Neural cell (in vitro differentiated cells): ENCODE results near the gene CYP4B1. TPM values are rescaled to one million over a fixed set of nuclear protein-coding genes. Genes with fewer than 3 reads are reported as not detected.

Experiments
- H2AFZ ChIP-seq: fragments of 200-600, 300-800 bp; sonication (generic), shearing (Covaris generic); 2 replicates; pipeline ENCODE4 v1.6.0; 2014; ENCODE audit warnings: low read depth, mild to moderate bottlenecking, antibody characterized with exemption, low read length, moderate library complexity
- H3F3A ChIP-seq: fragments of 200-600 bp; shearing (Covaris generic); 2 replicates; pipeline ENCODE4 v1.6.1; 2016; ENCODE audit warnings: mild to moderate bottlenecking, moderate library complexity, mixed read lengths, antibody characterized with exemption, low read length; ENCODE audit not compliant: insufficient read depth, poor library complexity, severe bottlenecking
- H3K27ac ChIP-seq: fragments of 200-600, 300-800 bp; sonication (generic), shearing (Covaris generic); 2 replicates; pipeline ENCODE4 v1.5.1; 2014; ENCODE audit warnings: mild to moderate bottlenecking, low read length, moderate library complexity
- H3K27me3 ChIP-seq: fragments of 300-800, 200-600 bp; sonication (generic), shearing (Covaris generic); 2 replicates; pipeline ENCODE4 v1.6.0; 2014; ENCODE audit warnings: mild to moderate bottlenecking, low read depth, low read length, moderate library complexity; ENCODE audit not compliant: insufficient read depth
- H3K36me3 ChIP-seq: fragments of 300-800, 200-600 bp; sonication (generic), shearing (Covaris generic); 2 replicates; pipeline ENCODE4 v1.5.1; 2014; ENCODE audit warnings: mild to moderate bottlenecking, antibody characterized with exemption, low read length, moderate library complexity; ENCODE audit not compliant: insufficient read depth
- H3K4me2 ChIP-seq: fragments of 300-800, 200-600 bp; sonication (generic), shearing (Covaris generic); 2 replicates; pipeline ENCODE4 v1.6.0; 2014; ENCODE audit warnings: mild to moderate bottlenecking, low read length
- H3K4me3 ChIP-seq: fragments of 300-800, 200-600 bp; sonication (generic), shearing (Covaris generic); 2 replicates; pipeline ENCODE4 v1.5.1; 2014; ENCODE audit warnings: mild to moderate bottlenecking, low read length, moderate library complexity
- H3K79me2 ChIP-seq: fragments of 200-600 bp; shearing (Covaris generic); replicated peaks from 2 replicates; pipeline ENCODE4 v1.6.0; 2014; ENCODE audit warnings: mild to moderate bottlenecking, low read length, moderate library complexity; ENCODE audit not compliant: insufficient read depth
- H3K9ac ChIP-seq: fragments of 300-800, 200-600 bp; sonication (generic), shearing (Covaris generic); 2 replicates; pipeline ENCODE4 v1.6.1; 2016; ENCODE audit warnings: mild to moderate bottlenecking, low read length, mixed read lengths
- H3K9me2 ChIP-seq: fragments of 200-600 bp; shearing (Covaris generic); 2 replicates; pipeline ENCODE4 v1.6.1; 2016; ENCODE audit warnings: mild to moderate bottlenecking, low read length, mixed read lengths; ENCODE audit not compliant: insufficient read depth
- H3K9me3 ChIP-seq: fragments of 200-600, 300-800 bp; sonication (generic), shearing (Covaris generic); 2 replicates; pipeline ENCODE4 v1.6.1; 2016; ENCODE audit warnings: mild to moderate bottlenecking, mixed run types, low read length, moderate library complexity, mixed read lengths
- H4K20me1 ChIP-seq: fragments of 200-600 bp; shearing (Covaris generic); 2 replicates; pipeline ENCODE4 v1.6.1; 2016; ENCODE audit warnings: mild to moderate bottlenecking, mixed run types; ENCODE audit not compliant: insufficient read depth
- CTCF ChIP-seq: fragments of 450-650 bp; IDR thresholded peaks from 2 replicates; pipeline ENCODE4 v1.5.1; 2014; ENCODE audit warnings: antibody characterized with exemption, mild to moderate bottlenecking, moderate library complexity; ENCODE audit not compliant: poor library complexity, severe bottlenecking
- EP300 ChIP-seq: fragments of 450-650 bp; conservative IDR thresholded peaks from 2 replicates; pipeline ENCODE4 v1.6.1; 2014; ENCODE audit warnings: antibody characterized with exemption, mild to moderate bottlenecking, moderate library complexity; ENCODE audit not compliant: poor library complexity, severe bottlenecking
- EZH2 ChIP-seq: fragments of 200-600, 300-800 bp; shearing (Covaris generic), sonication (generic); IDR thresholded peaks from 2 replicates; pipeline ENCODE4 v1.6.1; 2014; ENCODE audit warnings: antibody characterized with exemption, low read length, borderline replicate concordance, mild to moderate bottlenecking; ENCODE audit not compliant: insufficient read depth, poor library complexity, severe bottlenecking
- MXI1 ChIP-seq: fragments of 450-650 bp; conservative IDR thresholded peaks from 2 replicates; pipeline ENCODE4 v1.6.1; 2014; ENCODE audit warnings: antibody characterized with exemption, mild to moderate bottlenecking; ENCODE audit not compliant: poor library complexity, severe bottlenecking
- RAD21 ChIP-seq: fragments of 450-650 bp; conservative IDR thresholded peaks from 2 replicates; pipeline ENCODE4 v1.6.1; 2014; ENCODE audit warnings: antibody characterized with exemption, mild to moderate bottlenecking, moderate library complexity
- SMC3 ChIP-seq: fragments of 450-650 bp; conservative IDR thresholded peaks from 2 replicates; pipeline ENCODE4 v1.6.1; 2014; ENCODE audit warnings: antibody characterized with exemption, mild to moderate bottlenecking, moderate library complexity; ENCODE audit not compliant: poor library complexity
- TAF1 ChIP-seq: IDR thresholded peaks from 2 replicates; pipeline ENCODE4 v1.6.1; 2012; ENCODE audit warnings: low read depth
- polyA plus RNA-seq: library from polyadenylated mRNA; depleted of rRNA; stranded (reverse); fragments of >200 nt; gene quantifications from 2 replicates; pipeline ENCODE4 v1.2.3, GENCODE V29; 2014
- TF ChIP-seq, protein P1 (sequence below): IDR thresholded peaks from 2 replicates; pipeline ENCODE4 v1.6.1; 2012; ENCODE audit warnings: borderline replicate concordance

The CYP4B1 gene
- polyA plus RNA-seq, 1 donor from 2014 or later: not detected

DNA sequence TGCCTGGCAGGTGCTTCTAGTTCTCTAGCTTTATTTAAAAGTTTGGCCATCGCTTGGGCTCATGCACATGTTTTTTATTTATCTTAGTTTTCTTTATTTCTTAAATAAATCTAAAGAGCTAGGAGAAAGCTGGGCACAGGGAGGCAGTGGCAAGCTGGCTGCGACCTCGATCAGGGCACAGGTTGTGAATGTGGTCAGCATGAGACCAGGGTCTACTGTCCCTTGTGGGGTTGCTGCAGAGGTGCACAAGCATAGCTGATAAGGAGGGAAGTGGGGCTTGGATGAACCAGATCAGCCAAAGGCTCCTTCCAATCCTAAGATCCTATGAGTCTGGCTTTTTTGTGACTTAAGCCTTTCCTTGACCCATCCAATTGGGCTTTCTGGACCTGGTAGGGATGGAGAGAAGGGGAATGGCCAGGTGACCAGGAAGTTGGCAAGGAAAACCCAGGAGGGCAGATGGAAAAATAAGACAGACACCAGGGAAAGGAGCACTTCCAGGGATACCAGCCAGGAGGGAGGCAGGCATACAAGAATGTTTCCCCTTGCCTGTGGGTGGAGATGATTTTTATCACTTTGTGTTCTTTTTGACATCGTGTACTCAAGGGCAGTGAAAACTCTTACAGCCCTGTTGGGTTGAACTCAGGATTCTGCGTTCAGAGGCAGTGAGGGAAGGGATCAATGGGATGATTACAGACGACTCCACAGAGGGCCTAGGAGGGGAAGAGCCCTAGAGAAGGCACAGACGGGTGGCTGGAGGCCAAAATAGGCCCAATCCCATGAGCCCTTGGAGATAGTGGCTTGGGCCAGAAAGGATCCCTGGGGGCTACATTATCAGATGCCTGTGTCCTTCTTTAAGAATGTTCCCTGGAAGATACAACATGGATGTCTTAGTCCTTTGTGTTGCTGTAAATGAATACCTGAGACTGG is 8.5 kb downstream of the CYP4B1 start:
- Histone ChIP-seq H3K79me2 (no peaks in the 10 kb centered on the region), H3K27ac (no peak overlapping the region), H3F3A (no peaks in the 10 kb centered on the region), H3K36me3 (no peaks in the 10 kb centered on the region), H2AFZ (no peak overlapping the region), H3K4me3 (no peak overlapping the region), H3K4me2 (no peak overlapping the region), H3K9me3 (no peaks in the 10 kb centered on the region), H3K9ac (no peak overlapping the region), H3K27me3 (no peaks in the 10 kb centered on the region), H3K9me2 (no peaks in the 10 kb centered on the region), H4K20me1 (no peaks in the 10 kb centered on the region)
- no peak for TF ChIP-seq EP300
- no peak for TF ChIP-seq CTCF
- no peak for TF ChIP-seq SMC3
- TF ChIP-seq MXI1: no peak
- TF ChIP-seq, protein P1, sequence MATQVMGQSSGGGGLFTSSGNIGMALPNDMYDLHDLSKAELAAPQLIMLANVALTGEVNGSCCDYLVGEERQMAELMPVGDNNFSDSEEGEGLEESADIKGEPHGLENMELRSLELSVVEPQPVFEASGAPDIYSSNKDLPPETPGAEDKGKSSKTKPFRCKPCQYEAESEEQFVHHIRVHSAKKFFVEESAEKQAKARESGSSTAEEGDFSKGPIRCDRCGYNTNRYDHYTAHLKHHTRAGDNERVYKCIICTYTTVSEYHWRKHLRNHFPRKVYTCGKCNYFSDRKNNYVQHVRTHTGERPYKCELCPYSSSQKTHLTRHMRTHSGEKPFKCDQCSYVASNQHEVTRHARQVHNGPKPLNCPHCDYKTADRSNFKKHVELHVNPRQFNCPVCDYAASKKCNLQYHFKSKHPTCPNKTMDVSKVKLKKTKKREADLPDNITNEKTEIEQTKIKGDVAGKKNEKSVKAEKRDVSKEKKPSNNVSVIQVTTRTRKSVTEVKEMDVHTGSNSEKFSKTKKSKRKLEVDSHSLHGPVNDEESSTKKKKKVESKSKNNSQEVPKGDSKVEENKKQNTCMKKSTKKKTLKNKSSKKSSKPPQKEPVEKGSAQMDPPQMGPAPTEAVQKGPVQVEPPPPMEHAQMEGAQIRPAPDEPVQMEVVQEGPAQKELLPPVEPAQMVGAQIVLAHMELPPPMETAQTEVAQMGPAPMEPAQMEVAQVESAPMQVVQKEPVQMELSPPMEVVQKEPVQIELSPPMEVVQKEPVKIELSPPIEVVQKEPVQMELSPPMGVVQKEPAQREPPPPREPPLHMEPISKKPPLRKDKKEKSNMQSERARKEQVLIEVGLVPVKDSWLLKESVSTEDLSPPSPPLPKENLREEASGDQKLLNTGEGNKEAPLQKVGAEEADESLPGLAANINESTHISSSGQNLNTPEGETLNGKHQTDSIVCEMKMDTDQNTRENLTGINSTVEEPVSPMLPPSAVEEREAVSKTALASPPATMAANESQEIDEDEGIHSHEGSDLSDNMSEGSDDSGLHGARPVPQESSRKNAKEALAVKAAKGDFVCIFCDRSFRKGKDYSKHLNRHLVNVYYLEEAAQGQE: no peak
- no peak for TF ChIP-seq TAF1
- TF ChIP-seq EZH2: no peak
- no peak for TF ChIP-seq RAD21

DNA sequence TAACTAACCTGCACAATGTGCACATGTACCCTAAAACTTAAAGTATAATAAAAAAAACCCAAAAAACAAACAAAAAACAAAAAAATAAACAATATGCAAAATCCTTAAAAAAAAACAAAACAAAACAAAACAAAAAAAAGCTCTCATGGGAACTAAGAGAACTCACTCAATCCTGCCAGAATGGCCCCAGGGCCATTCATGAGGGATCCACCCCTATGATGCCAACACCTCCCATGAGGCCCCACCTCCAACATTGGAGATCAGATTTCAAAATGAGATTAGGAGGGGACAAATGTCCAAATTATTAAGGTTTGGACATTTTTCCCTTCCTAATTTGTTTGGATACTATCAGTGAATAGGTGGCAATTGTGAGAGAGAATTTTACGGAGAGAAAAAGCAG is 10.2 kb downstream of the CYP4B1 start:
- Histone ChIP-seq H3K4me2 (no peak overlapping the region), H3K36me3 (no peaks in the 10 kb centered on the region), H3K27me3 (no peaks in the 10 kb centered on the region), H4K20me1 (no peaks in the 10 kb centered on the region), H3K4me3 (no peak overlapping the region), H3K79me2 (no peaks in the 10 kb centered on the region), H3F3A (no peaks in the 10 kb centered on the region), H2AFZ (no peak overlapping the region), H3K9ac (no peak overlapping the region), H3K9me2 (no peaks in the 10 kb centered on the region), H3K27ac (no peak overlapping the region), H3K9me3 (no peaks in the 10 kb centered on the region)
- TF ChIP-seq EZH2 (no peak), EP300 (no peak), CTCF (no peak), RAD21 (no peak), MXI1 (no peak), TAF1 (no peak), SMC3 (no peak)
